Activated CD8-positive, alpha-beta memory T cell treated with anti-CD3 and anti-CD28 coated beads, Interleukin-2, amount 50 U/mL, for 48 hours (primary cell): Measurements from ENCODE around the gene RPL32.

ENCODE experiments used
- DNase-seq: peaks from one replicate; pipeline ENCODE4 v3.0.0-alpha.2; 2020

Gene RPL32

DNA sequence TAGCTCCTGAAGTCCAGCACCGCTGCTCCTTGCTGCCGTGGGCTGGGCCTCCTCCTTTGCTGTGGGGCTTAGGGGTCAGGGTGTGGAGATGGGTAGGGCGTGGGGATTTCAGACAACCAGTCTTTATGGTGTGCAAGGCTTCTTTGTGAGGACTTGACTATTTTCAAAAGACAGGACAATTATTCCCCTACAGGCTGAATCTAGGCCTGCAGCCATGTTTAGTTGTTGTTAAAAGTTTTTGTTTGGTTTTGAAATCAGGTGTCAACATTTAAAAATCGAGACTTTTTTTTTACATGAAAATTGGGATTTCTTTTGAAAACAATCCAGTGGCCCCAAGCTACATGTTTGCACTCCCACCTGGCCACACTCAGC is 10.6 kb downstream of the RPL32 start:
- DNase-seq: no peak

DNA sequence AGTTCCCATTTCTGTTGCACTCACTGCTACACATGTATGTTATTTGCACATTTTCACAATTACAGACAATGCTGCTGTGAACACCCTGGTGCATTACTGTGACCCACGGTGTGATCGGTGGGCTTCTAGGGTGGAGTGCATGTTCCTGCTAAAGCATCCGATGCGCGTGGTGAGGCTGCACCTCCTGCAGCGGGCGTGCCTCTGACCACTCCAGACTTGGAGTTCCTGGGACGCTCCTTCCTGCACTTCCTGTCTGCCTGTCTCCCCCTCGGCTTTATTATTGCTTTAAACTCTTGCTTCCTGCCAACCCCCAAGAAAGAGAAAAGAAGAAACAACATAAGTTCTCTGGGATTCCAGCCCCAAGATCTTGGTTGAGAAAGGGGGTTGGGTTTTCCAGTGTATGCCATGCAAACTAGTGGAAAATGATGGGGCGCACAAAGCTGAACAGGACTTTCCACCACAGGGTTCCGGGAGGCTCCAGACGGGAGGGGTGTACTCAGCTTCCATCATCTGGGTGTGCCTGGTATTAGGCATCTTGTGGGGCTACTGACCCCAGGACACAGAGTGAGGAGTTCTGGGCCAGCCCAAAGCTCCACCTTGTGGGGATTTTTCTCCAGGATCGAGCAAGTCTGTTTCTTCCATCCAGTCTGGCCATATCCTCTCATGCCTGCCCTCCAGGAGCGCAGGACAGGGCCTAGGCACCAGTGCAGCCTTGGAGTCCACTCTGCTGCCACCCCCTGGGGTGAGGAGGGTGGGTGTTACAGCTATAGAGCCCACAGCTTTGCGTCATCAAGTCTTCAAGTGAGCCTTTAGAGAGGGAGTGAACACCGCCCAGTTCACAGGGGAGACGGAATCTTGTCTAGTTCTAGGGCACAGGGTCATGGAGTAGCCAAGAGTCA is 11.2 kb downstream of the RPL32 start:
- no peak for DNase-seq

DNA sequence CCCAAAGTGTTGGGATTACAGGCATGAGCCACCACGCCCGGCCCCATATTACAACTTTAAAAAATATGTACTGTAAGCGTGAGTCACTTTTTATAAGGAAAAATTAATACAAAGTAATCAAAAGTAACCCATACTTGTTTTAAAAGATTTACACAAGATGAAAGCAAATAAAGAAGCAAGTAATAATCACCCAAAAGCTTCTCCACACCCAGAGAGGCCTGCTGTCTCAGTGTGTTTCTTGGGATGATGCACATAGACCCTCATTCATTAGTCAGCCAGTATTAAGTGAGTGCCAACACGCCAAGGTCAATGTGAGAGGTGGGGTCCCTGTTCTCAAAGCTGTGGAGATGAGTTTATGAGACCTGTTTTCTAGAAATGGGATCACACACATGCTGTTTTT is 12.0 kb downstream of the RPL32 start:
- DNase-seq: no peak

DNA sequence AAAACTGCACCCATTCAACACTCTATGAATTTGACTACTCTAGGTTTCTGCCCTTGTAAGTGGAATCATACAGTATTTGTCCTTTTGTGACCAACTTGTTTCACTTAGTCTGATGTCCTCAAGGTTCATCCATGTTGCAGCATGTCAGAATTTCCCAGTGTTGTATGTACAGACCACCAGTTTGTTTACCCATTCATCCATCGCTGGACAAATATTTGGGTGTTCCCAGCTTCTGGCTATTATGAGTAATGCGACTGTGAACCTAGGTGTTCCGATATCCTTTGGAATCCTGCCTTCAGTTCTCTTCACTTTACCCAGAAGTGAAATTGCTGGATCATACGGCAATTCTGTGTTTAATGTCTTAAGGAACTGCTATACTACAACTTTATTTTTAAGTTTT is 12.6 kb downstream of the RPL32 start:
- no peak for DNase-seq

DNA sequence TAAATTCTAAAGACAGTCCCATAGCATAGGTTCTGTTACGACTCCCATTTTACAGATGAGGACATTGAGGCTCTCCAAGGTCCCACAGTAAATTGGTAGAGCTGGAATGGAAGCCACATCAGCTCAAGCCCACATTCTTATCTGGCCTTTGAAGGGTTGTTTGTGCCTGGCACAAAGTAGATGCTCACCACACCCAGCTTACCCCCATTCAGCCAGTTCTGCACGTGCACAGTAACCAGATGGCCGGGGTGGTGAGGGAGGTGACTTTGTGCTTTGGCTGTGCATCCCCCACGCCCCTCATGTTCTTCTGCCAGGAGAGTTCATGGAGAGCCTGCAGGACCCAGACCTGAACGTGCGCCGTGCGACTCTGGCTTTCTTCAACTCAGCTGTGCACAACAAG is 16.2 kb downstream of the RPL32 start:
- no peak for DNase-seq

GRCh38 chr3:12824299-12824698 is 17.1 kb downstream of the RPL32 start:
- no peak for DNase-seq

DNA sequence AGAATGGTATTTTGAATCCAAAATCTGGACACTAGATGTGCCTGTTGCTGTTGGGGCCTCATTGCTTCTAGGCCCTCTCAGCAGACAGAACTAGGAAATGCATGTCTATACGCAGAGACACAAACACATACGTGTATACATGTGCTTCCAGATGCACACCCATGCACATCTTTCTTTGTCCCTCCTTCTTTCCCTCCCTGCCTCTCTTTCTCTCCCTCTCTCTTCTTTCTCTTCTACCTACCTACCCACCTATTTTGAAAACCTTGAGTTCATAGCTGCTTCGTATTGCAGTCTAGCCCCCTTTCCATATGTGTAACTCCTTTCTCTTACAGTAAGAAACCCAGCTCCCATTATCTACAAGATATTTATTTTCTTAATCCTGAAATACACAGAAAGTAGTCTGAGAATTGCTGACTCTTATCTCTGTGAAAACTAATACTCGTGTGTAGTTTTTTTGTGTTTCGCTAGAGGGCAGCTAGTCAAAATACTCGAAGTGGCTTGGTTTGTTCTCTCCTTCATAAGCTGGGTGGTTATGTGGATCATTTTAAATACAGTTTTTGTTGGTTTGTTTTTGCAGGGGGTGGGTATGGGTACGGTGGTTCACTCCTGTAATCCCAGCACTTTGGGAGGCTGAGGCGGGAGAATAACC is 18.5 kb downstream of the RPL32 start:
- DNase-seq: no peak

- DNase-seq: no peak
Observed at GRCh38 chr3:12818773-12819172, 22.6 kb downstream of the RPL32 start.

DNA sequence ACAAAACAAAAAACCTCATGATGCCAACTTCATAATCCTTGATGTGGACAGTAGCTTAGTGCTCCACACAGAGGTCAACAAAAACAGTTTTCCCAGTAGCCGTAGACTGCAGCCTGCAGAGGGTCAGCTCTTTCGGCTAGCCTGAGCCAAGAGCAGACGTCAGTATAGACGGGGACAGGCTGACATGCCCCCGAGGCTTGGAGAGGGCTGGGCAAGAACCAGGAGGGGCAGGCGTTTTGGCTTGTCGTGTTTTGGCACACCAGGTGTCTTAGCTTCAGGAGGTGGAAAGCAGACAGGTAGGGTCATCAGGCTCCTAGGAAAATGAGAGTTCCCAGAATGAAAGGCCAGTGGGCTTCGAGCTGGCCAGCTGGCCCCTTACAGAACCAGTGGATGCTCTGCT is 23.1 kb downstream of the RPL32 start:
- DNase-seq: no peak

- no peak for DNase-seq
Observed at GRCh38 chr3:12817343-12817710, 24.0 kb downstream of the RPL32 start.

DNA sequence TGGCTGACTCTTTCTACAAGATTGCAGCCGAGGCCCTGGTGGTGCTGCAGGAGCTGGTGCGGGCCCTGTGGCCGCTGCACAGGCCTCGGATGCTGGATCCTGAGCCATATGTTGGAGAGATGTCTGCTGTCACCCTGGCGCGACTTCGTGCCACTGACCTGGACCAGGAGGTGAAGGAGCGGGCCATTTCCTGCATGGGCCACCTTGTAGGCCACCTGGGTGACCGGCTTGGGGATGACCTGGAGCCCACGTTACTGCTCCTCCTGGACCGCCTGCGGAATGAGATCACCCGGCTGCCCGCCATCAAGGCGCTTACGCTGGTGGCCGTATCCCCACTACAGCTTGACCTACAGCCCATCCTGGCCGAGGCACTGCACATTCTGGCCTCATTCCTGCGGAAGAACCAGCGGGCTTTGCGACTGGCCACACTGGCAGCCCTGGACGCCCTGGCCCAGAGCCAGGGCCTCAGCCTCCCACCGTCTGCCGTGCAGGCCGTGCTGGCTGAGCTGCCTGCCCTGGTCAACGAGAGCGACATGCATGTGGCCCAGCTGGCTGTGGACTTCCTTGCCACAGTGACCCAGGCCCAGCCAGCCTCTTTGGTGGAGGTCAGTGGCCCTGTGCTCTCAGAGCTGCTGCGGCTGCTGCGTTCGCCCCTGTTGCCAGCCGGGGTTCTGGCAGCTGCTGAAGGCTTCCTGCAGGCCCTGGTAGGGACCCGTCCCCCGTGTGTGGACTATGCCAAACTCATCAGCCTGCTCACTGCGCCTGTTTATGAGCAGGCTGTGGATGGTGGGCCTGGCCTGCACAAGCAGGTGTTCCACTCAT is 24.6 kb downstream of the RPL32 start:
- DNase-seq: no peak

GRCh38 chr3:12815719-12816118 is 25.6 kb downstream of the RPL32 start:
- no peak for DNase-seq

GRCh38 chr3:12815078-12815477 is 26.3 kb downstream of the RPL32 start:
- DNase-seq: no peak

DNA sequence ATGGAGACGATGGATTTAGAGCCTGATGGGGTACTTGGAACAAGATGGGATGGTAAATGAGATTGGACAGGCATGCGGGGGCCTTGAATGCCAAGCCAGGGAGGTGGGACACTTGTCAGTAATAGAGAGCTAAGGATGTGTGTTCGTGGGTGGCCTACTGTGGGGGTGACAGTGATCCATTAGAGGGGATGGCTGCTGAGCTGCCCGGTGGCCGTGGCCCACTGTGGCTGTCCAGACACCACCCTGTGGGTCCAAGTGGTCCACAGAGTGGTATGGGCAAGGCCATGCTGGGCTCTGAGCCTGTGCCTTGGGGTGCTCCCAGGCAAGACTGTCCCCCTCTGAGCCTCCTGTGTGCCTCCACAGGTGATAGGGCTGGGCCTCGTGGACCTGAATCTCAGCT is 27.4 kb downstream of the RPL32 start:
- DNase-seq: no peak

- no peak for DNase-seq
Observed at GRCh38 chr3:12812812-12813211, 28.6 kb downstream of the RPL32 start.

DNA sequence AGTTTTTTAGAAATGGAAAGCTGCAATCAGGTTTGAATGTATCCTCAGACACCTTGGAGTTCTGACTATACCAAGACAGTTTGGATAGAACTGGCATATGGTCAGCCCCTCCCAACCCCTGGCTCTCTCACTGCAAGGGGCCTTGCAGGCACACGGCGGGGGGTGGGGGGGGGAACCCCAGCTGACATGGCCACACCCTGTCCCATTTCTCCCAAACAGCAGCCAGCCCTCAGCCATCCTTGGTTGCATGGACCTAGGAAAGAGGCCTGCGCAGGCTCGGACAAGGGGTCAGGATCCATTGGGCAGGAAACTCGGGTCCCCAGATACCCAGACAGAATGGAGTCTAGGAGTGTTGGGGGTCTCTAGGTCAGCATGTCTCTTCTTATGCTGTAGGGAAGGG is 30.4 kb downstream of the RPL32 start:
- no peak for DNase-seq

- peak; percentile 98 for DNase-seq
Observed at GRCh38 chr3:12810013-12810780, 31.2 kb downstream of the RPL32 start.

DNA sequence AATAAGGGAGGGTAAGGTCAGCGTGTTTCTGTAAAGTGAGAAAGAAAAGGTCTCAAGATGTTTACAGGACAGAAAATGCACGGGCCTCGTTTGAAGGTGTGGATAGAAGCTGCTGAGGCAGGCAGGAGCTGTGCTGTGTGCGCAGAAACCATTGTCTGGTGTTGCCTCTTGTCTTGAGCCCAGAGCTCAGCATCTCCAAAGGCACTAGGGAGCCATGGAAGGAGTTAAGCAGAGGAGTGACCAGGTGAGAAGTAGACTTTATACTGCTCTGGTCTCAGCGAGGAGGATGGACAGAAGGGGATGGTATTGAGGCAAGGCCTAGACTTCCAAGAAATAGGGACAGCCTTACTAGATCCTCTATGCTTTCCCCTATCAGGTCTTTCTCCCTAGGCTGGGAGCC is 31.9 kb downstream of the RPL32 start:
- DNase-seq: no peak

GRCh38 chr3:12809001-12809400 is 32.4 kb downstream of the RPL32 start:
- DNase-seq: no peak

GRCh38 chr3:12808587-12808986 is 32.8 kb downstream of the RPL32 start:
- no peak for DNase-seq

DNA sequence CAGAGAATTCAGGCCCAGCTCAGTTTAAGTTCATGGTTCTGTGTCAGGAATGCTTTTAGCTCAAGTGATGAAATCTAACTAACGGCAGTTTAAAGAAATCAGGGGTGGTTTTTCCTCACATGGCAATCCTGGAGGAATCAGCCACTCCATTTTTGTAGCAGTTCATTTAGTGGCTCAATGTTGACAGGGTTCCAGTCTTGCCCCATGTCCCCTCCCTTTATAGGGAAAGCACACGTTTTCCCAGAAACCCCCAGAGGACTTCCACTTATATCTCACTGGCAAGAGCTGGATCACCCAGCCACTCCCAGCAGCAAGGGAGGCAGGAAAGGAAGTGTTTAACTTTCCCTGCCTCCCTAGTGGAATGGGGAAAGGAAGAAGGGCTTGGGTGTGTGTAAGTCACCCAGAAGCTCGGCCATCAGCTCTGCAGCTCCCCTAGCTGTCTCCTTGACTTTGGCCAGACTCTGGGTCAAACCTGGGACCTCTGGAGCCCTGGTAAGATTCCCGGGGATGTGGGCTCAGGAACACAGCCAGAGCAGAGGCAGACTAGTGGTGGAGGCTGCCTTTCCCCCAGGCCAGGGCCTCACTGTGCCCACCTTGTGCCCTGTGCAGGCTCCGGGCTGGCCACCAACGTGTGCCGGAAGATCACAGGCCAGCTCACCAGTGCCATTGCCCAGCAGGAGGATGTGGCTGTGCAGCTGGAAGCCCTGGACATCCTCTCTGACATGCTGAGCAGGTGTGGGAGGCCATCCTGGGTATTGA is 33.6 kb downstream of the RPL32 start:
- no peak for DNase-seq

- DNase-seq: no peak
Observed at GRCh38 chr3:12807066-12807465, 34.3 kb downstream of the RPL32 start.
